HG02678 (cell line): Measurements from ENCODE around the gene HACD3.
"Not testable (repeated sequence)": the region's sequence is repeated elsewhere in the genome, so short reads cannot be mapped to it uniquely, and the experiment has no call there.

Experiments
- ATAC-seq: cut with Tn5 transposase; IDR thresholded peaks from one replicate; pipeline ENCODE4 v1.9.1; 2021; ENCODE audit warnings: mild to moderate bottlenecking, moderate library complexity; ENCODE audit not compliant: unreplicated experiment

Gene HACD3

DNA sequence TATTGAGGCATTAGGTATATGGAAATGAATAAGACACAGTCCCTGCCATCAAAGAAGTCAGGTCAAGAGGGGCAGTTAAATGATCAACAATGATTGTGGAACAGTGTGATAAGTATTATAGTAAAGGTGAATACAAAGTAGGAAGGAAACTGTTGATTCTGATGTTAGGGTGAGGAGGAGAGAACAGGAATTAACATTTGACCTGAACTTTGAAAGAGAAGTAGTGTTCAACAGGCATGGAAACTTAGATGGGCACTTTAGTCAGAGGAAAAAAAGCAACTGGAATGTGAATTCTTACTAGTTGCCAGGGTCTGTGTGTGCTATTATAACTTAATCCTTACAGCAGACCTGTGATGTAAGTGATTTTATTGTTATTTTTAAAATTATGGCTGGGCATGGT is 17.6 kb downstream of the HACD3 start:
- ATAC-seq: no peak

DNA sequence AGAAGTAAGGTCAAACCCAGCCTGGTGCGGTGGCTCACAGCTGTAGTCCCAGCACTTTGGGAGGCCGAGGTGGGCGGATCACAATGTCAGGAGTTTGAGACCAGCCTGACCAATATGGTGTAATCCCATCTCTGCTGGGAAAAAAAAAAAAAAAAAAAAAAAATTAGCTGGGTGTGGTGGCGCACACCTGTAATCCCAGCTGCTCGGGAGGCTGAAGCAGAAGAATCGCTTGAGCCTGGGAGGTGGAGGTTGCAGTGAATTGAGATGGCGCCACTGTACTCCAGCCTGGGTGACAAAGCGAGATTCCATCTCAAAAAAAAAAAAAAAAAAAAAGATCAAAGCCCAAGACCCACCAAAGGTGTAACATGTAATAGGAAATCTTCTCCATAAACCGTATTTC is 19.0 kb downstream of the HACD3 start:
- ATAC-seq: not testable (repeated sequence)

DNA sequence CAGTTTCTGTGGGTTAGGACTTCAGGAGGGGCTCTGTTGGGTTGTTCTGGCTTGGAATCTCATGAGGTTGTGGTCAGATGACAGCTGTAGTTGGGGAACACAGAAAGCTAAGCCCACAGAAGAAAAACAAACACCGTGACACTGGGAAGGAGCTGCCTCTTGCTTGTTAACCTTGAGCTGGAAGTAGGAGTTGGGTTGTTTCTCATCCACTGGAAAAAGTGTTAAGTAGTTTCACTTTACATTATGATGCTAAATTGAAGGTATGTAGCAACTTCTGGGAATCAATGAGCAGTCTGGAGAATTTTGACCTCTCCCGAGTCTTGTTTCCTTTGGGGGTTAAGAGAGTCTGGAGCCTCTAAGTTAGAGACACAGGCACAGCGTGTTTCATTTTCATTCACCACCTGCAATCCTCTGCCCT is 20.4 kb downstream of the HACD3 start:
- ATAC-seq: no peak

DNA sequence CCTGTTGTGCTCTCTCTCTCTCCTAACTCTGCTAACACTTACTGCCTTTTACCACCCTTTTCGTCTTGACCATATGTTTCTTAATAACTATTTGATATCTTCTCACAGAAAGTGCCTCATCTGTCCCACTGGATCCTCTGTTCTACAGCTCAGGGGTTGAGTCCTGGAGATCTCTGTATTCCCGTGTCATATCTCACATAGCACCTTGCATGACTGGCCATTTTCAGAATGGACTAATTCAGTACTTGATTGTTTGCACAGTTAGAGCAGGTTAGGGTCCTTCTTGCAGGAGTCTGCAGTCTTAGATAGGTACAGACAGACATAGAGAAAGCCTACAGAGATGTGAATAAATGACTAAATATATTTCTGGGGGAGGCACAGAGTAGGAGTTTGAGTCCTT is 20.9 kb downstream of the HACD3 start:
- ATAC-seq: no peak

DNA sequence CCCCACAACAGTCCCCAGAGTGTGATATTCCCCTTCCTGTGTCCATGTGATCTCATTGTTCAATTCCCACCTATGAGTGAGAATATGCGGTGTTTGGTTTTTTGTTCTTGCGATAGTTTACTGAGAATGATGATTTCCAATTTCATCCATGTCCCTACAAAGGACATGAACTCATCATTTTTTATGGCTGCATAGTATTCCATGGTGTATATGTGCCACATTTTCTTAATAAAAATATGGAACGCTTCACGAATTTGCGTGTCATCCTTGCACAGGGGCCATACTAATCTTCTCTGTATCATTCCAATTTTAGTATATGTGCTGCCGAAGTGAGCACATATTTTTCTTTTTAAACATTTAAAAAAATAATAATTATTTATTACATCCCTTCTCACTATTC is 22.6 kb downstream of the HACD3 start:
- not testable (repeated sequence) for ATAC-seq

DNA sequence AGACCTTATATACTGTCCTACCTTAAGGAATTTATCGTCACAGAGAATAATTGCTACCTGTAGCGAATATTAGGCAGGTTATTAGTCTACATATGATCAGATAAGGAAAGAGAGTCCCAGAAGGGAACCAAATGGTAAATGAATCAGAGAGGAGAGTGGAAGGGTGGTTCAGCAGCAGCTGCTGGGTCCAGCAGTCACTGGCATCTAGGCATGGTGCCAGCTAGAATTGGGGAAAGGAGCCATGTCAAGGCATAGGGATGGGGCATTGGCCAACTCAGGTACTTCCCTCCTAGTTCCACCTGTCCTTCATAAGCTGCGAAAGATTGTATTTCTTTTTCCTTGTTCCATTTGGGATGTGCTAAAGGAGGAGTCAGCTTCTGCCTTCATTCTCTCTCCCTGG is 23.4 kb downstream of the HACD3 start:
- ATAC-seq: no peak

DNA sequence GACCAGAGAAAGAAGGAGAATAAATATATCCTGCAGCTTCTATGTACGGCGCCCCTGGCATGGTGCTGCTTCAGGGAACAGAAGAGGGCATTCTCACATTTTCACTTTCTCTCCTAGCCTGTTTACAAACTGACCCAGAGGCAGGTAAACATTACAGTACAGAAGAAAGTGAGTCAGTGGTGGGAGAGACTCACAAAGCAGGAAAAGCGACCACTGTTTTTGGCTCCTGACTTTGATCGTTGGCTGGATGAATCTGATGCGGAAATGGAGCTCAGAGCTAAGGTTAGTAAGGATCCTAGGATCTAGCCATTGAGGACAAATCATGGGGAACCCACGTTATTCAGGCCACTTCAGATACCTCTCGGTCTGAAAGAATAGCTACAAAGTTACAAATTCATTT is 26.4 kb downstream of the HACD3 start:
- no peak for ATAC-seq

DNA sequence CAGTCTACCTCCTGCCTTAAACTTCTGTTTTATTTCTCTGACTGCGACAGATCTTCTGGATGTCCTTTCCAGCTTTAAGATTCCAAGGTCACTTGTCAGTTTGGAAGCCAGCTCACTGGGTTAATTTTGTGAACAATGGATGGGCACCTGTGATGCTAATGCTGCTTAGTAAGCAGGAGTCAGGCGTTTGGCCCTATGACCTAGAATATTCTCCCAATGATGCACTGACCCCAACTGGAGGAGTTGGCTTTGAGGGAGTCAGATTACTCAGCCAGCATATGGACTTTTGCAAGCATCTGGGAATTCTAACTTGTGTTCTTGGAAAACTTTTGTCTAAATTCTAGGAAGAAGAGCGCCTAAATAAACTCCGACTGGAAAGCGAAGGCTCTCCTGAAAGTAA is 28.1 kb downstream of the HACD3 start:
- no peak for ATAC-seq

DNA sequence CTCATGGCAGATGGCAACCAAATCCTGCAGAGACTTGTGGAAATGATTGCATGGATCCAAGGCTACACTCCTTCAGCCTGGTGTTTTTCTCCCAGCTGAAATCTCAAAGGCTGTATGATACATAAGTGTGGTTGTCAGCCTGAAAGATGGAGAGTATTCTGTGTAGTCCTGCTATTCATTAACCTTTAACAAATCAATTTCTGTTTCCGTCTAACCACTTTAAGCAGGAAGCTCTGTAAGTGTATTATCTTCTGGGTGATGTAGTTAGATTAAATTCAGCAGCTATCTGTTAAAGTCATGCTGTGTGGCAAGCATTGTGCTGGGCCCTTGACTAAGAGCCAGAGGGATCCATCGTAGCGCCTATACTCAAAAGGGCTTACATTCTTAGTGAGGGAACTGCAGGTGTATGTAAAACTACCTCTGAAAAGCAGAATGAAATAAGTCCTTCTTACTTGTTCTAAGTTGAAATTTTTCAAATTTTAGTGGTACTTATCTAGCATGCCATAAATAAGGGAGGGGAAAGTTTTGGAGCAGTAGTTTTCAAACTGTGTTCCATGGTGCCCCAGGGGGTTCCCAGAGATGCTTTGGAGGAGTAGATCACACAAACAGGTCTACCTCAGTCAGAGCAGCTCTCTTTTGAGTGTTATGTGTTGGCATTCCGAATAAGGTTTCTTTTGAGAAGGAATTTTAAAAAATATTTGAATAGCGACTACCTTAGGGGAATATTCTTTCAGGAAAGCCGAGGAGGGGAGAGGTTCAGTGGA is 28.9 kb downstream of the HACD3 start:
- no peak for ATAC-seq

DNA sequence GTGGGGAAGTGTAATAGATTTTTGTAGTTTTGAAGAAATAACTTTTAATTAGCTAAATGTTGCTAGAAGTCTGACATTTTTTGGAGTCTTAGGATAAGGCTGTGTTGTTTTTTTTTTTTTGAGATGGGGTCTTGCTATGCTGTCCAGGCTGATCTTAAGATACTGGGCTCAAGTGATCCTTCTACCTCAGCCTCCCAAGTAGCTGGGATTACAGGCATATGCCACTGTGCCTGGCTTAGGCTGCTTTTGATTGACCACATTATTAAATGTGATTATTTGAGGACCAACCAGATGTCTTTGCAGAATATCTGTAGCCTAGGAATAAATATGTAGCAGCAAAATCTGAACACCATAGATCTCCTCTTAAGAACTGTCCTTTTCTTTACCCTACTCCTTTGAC is 29.7 kb downstream of the HACD3 start:
- ATAC-seq: no peak

DNA sequence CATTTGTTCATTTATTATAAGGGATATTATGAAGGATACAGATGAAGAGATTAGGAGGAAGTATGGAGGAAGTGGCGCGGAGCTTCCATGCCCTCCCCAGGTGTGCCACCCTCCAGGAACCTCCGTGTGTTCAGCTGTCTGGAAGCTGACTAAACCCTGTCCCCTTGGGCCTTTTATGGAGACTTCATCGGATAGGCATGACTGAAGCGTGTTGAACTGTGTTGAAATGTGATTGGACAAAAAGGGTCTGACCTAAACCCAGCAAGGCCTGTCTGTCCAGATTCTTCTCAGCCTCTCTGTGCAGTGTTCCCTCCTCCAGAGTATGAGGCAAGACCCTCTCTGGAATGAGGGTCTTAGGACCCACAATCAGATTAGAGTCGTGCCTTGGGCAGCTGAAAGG is 31.7 kb downstream of the HACD3 start:
- ATAC-seq: no peak

DNA sequence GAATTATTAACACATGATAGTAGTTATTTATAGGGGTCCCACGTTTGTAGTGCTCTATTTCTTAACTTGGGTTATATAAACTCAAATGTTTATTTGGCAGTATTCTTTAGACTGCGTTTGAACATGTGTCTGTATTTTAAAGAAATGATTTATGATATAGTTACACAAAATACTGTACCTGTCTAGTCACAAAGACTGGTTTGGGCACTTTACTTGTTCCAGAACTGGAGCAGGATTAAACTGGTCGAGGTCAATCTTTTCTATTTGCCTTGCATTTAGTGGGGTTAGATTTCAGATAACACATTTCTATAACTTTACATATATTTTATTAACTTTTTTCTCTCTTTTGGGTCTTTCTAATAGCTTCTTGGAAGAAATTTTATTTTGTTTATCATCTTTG is 39.5 kb downstream of the HACD3 start:
- no peak for ATAC-seq

DNA sequence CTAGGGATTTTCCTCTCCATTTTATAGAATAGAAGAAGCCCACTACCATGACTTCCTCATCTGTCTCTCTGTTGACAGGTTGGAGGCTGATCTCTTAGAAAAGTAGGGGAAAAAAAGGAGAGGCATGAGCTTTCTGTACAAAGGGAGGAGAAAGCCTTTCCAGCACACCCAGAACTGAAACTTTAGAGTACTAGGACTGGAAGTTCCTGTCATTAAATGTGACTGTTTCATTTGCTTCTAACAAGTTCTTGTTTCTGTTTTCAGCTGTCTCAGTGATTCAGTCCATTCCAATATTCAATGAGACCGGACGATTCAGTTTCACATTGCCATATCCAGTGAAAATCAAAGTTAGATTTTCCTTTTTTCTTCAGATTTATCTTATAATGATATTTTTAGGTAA is 41.7 kb downstream of the HACD3 start:
- no peak for ATAC-seq

DNA sequence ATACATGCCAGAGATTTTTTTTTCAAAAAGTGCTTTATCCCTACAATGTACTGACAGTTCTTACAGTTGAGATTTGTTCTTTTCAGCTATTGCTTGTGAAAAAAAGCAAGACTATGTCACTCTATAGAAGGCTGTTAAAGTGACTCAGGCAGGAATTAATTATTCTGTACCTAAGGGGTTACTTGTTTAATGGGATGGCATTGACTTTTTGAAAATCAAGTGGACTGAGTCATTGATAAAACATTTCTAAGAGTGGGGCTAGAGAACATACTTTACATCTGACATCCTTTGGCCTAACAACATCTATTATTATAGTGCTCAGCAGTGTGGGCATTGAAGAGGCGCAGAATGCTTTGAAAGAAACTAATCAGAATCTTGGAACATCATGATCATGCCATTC is 46.4 kb downstream of the HACD3 start:
- ATAC-seq: no peak

DNA sequence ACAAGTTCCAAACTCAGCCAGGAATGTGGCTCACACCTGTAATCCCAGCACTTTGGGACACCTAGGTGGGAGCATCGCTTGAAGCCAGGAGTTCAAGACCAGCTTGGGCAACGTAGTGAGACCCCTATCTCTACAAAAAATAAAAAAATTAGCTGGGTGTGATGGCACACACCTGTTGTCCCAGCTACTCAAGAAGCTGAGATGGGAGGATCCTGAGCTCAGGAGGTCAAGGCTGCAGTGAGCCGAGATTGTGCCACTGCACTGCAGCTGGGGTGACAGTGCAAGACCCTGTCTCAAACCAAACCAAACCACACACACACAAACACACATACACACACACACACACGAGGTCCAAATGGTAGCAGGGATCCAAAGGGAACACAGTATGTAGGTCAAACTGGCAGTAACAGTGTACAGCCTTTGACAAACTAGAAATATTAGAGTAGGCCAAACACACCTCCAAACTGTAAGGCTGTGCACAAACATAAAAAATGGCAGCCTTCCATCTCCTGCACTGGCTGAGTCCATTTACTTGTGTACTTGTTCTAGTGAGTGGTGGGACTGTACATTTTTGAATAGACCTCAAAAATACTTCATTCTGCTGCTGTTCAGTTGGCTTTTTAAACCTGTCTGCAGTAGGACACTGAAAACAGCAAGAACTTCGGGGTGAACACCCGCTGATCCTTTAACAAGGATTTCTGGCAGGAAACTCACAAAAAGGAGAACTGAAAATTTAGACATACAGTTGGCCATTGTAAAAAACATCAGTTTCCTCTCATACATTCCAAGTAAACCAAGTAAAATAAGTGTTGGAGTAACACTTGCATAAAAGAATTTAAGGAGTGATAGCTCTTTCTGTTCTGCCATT is 47.1 kb downstream of the HACD3 start:
- no peak for ATAC-seq

DNA sequence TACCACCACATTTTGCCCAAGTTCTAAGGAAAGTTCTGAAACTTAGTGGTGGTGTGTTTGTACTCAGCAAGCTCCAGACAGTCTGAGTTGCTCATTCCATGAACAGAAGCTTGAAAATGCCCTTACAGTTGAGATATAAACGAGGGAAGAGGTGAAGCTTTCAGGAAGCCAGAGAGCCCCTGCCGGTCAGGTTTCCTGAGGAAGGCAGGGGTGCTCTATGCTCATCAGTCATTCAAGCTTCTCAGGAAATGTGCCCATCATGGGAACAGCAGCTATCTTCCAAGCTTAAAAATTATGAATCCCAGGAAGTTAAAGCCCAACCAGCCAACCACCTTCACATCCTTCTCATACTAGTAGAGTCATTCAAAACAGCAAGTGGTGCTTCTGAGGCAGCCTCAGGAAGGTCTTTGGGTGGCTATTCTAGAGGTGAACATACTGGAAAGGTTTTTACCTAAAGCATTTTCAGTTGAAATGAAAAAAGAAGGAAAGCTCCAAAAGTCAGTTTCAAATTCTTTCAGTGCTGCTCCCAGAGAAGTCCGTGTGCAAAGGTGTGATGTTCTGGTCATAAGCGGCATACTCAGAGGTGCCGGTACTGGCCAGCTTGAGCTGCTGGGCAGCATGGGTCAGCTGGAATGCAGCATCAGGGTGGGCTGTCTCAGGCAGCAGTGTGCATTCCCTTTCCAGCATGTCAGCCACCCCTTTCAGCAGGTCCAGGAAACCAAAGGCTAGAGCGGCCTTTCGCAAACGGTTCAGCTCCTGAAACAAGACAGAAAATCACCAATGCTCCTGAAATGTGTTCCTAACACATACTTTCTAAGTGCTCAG is 48.9 kb downstream of the HACD3 start:
- no peak for ATAC-seq

DNA sequence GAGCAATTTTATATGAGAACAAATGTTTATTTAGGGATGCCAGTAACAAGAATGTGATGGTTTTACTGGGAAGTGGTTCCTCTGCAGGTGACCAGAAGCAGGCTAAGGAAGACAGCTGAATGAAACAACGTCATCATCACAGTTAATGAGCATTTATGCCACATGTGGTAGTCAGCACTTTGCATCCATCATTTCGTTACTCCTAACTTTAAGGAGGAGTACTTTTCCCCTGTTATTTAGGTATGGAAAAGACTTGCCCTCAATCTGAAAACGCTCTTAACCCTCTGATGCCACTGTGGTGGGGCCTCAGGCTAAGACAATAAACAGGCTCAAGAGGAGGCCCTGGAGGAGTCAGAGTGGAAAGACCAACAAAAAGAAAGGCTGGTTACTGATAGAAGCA is 49.5 kb downstream of the HACD3 start:
- no peak for ATAC-seq

DNA sequence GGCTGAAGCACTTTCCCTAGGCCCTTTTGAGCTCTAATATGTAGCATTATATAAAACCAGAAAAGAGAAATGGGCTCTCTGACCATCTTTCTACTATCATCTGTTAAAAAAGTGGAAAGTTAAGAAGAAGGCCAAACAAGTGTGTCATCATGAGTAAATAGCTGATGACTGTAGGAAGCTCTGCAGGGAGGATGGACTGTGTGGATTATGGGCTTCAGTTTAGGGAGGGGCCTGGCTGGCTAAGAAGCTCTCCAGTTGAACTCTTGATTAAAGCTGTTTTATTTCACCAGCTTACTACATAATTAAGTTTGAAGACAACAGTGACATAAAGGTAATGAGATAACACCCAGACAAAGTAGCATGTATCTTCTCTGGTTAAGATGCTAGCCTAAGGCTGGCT is 50.0 kb downstream of the HACD3 start:
- no peak for ATAC-seq

DNA sequence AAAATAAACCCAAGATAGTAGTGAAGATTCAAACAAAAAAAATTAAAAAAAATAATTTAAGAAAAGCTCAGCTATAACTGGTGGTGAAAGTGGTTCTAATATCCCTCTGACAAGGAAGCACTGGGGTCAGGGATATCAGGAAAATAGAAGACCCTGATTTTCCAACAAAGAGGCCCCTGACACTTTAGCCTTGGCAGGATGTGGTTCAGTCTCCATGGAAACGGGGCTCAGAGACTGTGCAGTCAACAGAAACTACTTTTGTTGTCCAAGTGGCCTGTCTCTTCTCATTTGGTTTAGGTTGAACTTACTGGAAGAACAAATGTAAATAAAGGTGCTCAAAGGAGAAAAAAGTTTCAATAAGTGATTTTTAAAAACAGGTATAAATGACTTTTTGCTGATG is 53.4 kb downstream of the HACD3 start:
- no peak for ATAC-seq

DNA sequence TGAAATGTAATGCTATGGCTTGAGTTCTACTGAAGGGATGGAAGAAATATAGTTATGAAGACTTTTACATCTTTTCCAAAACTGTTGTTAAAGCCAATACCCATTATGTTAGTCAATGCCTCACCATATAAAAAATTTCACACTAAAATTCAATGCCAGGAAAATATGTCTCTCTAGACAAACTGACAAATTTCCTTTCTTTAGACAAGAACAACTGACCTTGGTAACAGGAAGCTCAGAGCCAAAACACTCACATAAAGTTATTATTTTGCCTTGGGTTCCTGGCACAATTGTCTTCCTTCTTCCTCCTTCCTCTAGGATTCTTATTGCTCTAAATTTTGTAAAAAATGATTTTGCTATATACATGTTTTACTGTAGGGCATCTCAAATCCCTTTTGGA is 54.0 kb downstream of the HACD3 start:
- no peak for ATAC-seq

DNA sequence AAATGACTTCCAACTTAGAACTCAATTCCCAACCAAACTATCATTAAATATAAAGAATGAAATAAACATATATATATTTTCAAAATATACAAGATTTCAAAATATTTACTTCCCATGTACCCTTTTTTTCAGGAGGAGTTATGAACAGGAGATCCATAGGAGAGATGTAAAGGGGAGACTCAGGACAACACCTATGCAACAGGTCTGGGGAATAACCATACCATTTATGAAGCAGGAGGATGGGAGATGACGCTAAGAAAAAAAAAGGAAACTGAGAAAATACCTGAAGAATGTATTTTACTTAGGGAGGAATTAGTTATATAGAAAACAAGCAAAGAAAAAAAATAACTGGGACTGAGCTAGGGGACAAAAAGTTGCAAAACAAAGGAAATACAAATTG is 56.8 kb downstream of the HACD3 start:
- ATAC-seq: no peak

DNA sequence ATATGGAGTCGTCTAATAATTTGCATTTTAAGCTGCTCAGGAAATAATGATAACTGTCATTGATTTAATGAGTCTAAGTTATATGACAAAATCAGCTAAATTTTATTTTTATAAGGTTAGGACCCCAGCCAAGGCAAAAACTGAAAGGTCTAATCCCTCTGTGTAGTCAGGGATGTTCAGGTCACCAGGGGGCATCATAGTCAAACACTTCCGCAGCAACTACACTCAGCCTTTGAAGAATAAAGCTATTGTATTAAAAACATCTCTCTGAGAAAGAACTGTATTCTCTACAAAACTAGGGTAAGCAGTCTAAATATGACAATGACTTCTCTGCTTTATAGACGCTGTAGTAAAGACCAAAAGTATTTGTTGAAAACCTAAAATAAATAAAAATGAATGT is 65.7 kb downstream of the HACD3 start:
- ATAC-seq: no peak
